HG03159 (cell line): ENCODE data around the gene KAZN.

Source experiments
- ATAC-seq: cut with Tn5 transposase; IDR thresholded peaks from one replicate; pipeline ENCODE4 v1.9.1; 2021; ENCODE audit warnings: mild to moderate bottlenecking, moderate library complexity; ENCODE audit not compliant: unreplicated experiment

Gene KAZN

GRCh38 chr1:14989931-14990728 is 391.6 kb downstream of the KAZN start:
- ATAC-seq, result no peak

GRCh38 chr1:14993414-14993813 is 394.9 kb downstream of the KAZN start:
- no peak for ATAC-seq

DNA sequence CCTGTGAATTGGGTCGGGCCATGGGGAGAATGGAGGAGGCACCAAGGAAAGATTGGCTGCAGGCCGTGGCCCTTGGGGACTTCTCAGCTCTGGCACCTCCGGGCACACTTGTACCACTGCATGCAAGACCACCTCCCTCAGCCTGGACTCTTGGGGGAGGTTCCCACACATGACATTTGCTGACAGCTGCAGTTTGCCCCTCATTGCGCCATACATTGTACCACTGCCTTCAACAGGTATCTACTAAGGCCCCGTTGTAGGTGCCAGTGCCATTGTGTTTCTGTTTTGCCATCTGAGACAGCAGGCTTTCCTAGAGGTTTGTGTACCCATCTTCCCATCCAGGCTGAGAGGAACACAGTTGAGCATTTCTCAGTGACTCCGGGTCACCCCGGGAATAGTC is 395.7 kb downstream of the KAZN start:
- ATAC-seq, result no peak

GRCh38 chr1:14994841-14995437 is 396.5 kb downstream of the KAZN start:
- ATAC-seq, result no peak

DNA sequence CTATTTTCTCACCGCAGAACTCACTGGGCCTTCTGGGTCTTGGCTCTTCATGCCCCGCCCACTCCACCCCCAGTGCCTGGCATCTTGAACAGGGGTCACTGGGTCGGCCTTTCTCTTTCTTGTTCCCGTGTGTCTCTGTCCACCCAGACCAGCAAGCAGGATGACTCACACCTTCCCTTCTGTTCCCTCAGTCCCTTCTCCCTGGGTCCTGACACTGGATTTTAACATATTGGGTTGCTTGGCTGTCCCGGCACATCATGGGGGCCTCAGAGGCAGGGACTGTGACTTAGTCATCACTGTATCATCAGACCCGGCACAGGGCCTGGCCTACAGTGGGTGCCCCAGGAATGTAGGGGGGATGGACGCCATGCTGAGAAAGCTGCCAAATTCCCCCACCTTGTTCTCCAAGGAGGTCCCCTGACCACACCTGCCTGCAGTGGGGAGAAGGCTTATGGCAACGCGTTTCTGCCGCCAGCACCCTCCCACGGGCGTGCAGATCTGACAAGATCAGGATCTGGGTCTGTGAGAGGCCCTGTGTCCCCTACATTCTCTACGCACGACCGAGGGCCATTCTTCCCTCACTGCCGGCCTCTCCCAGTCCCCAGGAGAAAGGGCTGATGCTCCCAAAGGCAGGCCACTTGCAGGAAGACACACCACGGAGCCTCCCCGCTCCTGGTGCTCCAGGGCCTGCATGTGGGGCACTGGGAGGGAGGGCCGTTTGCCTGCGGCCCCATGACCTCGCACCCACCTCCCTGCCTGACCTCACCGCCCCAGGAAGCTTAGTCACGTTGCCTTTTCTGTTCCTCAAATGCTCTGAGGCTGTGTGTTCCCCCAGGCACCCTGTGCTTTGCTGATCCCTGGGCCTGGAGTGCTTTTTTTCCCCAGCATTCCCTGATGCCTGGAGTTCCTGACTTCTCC is 397.9 kb downstream of the KAZN start:
- no peak for ATAC-seq

- ATAC-seq, result no peak
Observed at GRCh38 chr1:14997646-14998276, 399.3 kb downstream of the KAZN start.

GRCh38 chr1:14999441-14999840 is 401.0 kb downstream of the KAZN start:
- ATAC-seq, result no peak

GRCh38 chr1:15000030-15000429 is 401.5 kb downstream of the KAZN start:
- ATAC-seq, result no peak

DNA sequence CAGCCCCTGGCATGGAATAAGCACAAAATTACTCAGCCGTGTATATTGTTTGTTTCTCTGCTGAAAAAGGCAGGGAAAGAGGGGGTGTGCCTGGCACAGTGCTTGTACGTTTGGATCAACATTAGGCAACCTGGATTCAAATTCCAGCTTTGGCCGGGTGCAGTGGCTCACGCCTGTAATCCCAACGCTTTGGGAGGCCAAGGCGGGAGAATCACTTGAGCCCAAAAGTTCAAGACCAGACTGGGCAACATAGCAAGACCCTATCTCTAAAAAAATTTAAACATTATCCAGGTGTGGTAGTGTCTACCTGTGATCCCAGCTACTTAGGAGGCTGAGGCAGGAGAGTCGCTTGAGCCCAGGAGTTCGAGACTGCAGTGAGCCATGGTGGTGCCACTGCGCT is 402.2 kb downstream of the KAZN start:
- no peak for ATAC-seq

DNA sequence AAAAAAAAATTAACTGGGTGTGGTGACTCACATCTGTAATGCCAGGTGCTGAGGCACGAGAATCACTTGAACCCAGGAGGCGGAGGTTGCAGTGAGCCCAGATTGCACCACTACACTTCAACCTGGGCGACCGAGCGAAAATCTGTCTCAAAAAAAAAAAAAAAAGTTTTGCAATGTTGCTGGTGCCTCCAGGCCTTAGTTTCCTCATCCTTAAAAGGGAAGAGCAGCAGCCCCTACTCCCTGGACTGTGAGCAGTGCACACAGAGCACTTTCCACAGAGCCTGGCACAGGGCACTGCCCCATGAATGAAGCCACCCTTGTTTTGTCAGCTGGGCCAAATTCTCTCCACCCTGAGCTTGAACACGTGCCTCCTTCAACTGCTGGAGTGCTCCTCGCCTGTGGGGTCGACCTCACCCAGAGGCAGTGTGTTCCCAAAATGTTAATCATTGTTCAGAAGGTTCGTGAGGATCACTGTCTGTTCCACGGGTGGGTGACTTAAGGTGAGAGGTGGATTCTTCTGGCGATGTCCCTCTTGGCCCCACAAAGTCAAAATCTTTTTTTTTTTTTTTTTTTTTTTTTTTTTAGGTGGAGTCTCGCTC is 402.9 kb downstream of the KAZN start:
- no peak for ATAC-seq

GRCh38 chr1:15002325-15002724 is 403.8 kb downstream of the KAZN start:
- no peak for ATAC-seq

DNA sequence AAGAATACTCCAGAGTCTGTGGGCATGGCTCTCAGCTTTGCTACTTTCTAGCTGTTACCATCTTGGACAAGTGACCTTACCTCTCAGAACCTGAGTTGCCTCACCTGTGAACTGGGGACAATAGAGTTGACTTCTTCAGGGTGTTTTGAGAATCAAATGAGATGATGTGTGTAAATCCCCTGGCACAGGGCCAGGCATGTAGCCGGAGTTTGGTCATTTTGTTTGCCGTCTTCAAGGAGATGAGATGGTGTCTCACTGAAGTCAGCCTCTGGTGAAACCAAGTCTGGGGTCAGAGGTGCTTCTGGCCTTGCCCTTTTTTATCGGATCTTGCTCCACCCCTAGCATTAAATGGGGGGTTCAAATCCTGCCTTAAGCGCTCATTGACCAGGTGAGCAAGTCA is 405.9 kb downstream of the KAZN start:
- ATAC-seq, result no peak

DNA sequence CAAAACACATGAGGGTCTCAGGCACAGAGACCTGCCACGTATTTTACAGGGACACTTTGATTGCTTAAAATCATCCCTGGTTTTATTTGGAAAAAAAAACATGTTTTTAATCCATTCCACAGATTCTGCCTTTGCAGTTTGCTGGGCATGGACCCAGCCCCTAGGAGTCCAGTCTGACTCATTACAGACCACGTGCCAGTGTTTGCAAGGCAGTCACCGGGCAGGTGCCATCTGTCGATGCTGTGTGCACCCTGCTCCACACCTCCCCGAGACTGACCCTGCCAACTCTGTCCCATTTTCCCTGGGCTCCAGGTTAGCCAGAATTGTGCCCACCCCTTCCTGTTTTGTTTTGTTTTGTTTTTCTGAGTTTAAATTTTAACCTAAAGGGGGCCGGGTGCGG is 406.6 kb downstream of the KAZN start:
- no peak for ATAC-seq

DNA sequence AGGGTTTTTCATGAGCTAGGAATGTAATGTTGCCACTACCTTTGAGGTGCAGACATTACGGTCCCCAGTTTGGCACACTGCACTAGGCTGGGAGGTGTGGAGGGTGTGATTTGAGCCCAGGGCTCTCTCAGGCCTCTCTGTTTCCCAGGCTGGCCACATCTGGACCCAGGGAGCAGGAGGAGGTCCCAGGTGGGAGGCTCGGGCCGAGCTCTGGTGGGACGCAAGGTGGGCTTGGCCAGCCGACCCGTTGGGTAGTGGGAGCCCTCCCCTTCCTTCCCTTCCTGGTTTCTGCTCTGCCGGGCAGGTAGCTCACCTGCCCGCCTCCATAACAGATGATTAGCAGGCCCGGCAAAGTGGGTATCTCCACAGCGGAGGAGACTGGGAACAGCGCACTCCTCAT is 408.9 kb downstream of the KAZN start:
- no peak for ATAC-seq

DNA sequence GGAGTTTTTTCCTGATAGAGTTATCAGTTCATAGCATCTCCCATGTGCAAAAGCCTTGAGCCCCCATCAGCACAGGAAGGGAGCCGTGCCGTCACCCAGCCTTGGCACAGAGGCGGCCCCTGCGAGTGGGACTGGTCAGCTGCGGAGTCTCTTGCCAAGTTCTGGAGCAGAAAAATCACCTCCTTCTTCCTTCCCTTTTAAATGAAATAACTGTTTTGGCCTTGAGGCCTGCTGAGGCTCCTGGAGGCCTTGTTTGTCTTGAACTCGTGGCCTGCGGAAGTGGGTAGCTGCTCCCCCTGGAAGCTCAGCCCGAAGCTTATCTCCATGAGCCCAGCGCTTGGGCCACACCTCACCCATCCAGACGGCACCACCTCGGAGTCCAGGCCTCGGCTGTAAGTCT is 409.4 kb downstream of the KAZN start:
- no peak for ATAC-seq

- no peak for ATAC-seq
Observed at GRCh38 chr1:15008783-15009729, 410.6 kb downstream of the KAZN start.

DNA sequence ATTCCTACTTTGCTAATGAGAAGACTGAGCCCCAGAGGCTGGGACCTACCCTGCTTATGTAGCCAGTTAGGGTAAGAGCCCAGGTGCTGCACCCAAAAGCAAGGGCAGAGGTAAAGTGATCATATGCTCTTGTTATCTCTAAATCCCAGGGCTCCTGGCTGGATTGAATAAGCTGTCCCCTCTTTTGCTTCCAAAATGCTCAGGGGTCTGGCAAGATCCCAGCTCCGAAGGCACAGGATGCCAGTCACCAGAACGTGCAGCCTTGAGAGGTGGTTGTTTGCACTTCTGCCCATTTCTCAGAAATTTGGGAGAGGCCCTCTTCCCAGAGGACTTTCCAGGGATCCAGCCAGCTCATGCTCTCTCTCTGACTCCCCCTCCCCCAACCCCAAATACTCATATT is 412.7 kb downstream of the KAZN start:
- ATAC-seq, result no peak

- no peak for ATAC-seq
Observed at GRCh38 chr1:15011661-15012060, 413.2 kb downstream of the KAZN start.

GRCh38 chr1:15012822-15013221 is 414.3 kb downstream of the KAZN start:
- ATAC-seq, result no peak

- ATAC-seq, result no peak
Observed at GRCh38 chr1:15013767-15014166, 415.3 kb downstream of the KAZN start.
